ENCODE data around the gene FAM184B. TPM values are rescaled to one million over a fixed set of nuclear protein-coding genes. Genes with fewer than 3 reads are reported as not detected.

FAM184B gene
- total RNA-seq, 2 donors from 2014 or later = 0.07 TPM; not detected in 1

DNA sequence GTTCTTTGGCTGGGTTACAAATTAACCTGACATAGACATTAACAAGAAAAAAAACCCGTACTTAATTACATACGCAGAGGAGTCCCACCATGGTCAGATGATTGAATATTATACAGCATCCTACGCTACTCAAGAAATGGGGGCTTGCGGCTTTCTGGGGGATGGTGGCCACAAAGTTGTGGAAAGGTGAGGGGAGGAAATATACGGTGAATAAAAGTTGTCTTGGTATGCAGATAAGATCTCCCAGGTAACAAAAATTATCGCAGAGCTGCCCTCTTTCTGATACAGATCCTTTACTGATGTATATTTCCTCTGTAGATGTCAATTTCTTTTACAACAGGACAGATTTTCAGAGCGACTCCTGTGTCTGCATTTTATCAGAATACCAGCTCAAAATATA lies 28.2 kb upstream of the FAM184B start:
- H3K27me3 Mint-ChIP-seq (ENCODE audit: insufficient read depth) = no peaks in the 10 kb centered on the region
- no peaks in the 10 kb centered on the region for H3K9me3 ChIP-seq (ENCODE audit: control insufficient read depth, low read length)
- H3K27ac ChIP-seq (ENCODE audit: low read depth, low read length) = peak overlapping the region; percentile 95
- peak overlapping the region; percentile 99 for H3K27ac Mint-ChIP-seq
- peaks cover 23% of the 10 kb centered on the region for H3K36me3 Mint-ChIP-seq (ENCODE audit: low read depth)
- TF ChIP-seq, protein P1, sequence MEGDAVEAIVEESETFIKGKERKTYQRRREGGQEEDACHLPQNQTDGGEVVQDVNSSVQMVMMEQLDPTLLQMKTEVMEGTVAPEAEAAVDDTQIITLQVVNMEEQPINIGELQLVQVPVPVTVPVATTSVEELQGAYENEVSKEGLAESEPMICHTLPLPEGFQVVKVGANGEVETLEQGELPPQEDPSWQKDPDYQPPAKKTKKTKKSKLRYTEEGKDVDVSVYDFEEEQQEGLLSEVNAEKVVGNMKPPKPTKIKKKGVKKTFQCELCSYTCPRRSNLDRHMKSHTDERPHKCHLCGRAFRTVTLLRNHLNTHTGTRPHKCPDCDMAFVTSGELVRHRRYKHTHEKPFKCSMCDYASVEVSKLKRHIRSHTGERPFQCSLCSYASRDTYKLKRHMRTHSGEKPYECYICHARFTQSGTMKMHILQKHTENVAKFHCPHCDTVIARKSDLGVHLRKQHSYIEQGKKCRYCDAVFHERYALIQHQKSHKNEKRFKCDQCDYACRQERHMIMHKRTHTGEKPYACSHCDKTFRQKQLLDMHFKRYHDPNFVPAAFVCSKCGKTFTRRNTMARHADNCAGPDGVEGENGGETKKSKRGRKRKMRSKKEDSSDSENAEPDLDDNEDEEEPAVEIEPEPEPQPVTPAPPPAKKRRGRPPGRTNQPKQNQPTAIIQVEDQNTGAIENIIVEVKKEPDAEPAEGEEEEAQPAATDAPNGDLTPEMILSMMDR (conservative IDR thresholded peaks at IDR 0.05) = no peak
- H3K27me3 ChIP-seq (ENCODE audit: control insufficient read depth, insufficient read depth, low read length, poor library complexity, severe bottlenecking) = no peaks in the 10 kb centered on the region
- peak overlapping the region; percentile 95 for H3K4me3 ChIP-seq (ENCODE audit: low read length)
- peak overlapping the region; percentile 97 for H3K9ac ChIP-seq (ENCODE audit: extremely low read depth, low read length, poor library complexity, severe bottlenecking)
- peak overlapping the region; percentile 95 for H3K4me3 Mint-ChIP-seq
- H3K4me1 ChIP-seq (ENCODE audit: control insufficient read depth, insufficient read depth, low read length) = peaks cover 4% of the 10 kb centered on the region
- 7 to 27% methylated on average over 3 to 7 of the region's 7 CpGs for WGBS, 2 experiments (ENCODE audit: insufficient coverage in 1 of 2, insufficient read length in 1 of 2)
- DNase-seq = no peak
- H3K9me3 Mint-ChIP-seq = no peaks in the 10 kb centered on the region
- peaks cover 23% of the 10 kb centered on the region for H3K4me1 Mint-ChIP-seq
- H3K36me3 ChIP-seq (ENCODE audit: control insufficient read depth, insufficient read depth, low read length) = peaks cover 44% of the 10 kb centered on the region

DNA sequence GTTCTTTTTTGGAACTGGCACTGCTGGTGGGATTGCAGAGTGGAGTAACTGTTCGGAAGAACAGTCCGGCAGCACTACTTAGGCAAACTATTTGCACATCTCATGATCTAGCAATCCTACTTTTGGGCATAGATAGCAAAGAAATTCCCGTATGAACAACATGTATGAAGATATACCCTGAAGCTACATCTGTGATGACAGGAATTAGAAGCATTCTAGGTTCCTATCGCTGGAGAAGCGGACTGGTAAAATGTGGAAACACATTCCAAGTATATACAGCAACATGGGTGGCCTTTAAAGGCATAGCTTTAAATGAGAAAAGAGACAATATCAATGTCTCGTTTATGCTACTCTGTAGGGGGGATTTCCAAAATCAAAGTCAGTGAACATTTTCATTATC lies 26.0 kb upstream of the FAM184B start:
- H3K27me3 ChIP-seq (ENCODE audit: control insufficient read depth, insufficient read depth, low read length, poor library complexity, severe bottlenecking) = no peaks in the 10 kb centered on the region
- Mint-ChIP-seq H3K36me3 (ENCODE audit: low read depth) (peaks cover 43% of the 10 kb centered on the region), H3K27me3 (ENCODE audit: insufficient read depth) (no peaks in the 10 kb centered on the region), H3K9me3 (no peaks in the 10 kb centered on the region), H3K27ac (no peak overlapping the region), H3K4me1 (peaks cover 18% of the 10 kb centered on the region), H3K4me3 (no peak overlapping the region)
- H3K36me3 ChIP-seq (ENCODE audit: control insufficient read depth, insufficient read depth, low read length) = peaks cover 47% of the 10 kb centered on the region
- DNase-seq = no peak
- no peaks in the 10 kb centered on the region for H3K9me3 ChIP-seq (ENCODE audit: control insufficient read depth, low read length)
- no peak overlapping the region for H3K9ac ChIP-seq (ENCODE audit: extremely low read depth, low read length, poor library complexity, severe bottlenecking)
- no peak overlapping the region for H3K27ac ChIP-seq (ENCODE audit: low read depth, low read length)
- WGBS, 2 experiments (ENCODE audit: insufficient coverage in 1 of 2, insufficient read length in 1 of 2) = 86 to 95% methylated on average over 6 of the region's 6 CpGs
- peaks cover 4% of the 10 kb centered on the region for H3K4me1 ChIP-seq (ENCODE audit: control insufficient read depth, insufficient read depth, low read length)
- H3K4me3 ChIP-seq (ENCODE audit: low read length) = peak overlapping the region; percentile 95
- TF ChIP-seq, protein P1 (conservative IDR thresholded peaks at IDR 0.05) = no peak

DNA sequence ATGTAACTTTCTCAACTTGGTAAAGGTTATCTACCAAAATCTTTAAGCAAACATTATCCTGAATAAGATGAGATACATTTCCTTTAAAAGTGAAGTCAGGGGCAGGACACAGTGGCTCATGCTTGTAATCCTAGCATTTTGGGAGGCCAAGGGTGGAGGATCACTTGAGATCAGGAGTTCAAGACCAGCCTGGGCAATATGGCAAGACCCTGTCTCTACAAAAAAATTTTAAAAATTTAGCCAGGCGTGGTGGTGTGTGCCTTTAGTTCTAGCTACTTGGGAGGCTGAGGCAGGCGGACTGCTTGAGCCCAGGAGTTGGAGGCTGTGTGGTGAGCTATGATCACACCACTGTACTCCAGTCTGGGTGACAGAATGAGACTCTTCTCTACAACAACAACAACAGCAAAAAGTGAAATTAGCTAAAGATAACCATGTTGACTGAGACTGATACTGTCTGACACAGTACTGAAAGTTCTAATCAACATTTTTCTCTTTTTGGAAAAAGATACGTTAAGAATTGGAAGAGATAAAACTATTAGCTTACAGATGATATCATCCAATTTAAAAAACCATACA lies 24.2 kb upstream of the FAM184B start:
- H3K4me3 ChIP-seq (ENCODE audit: low read length) = no peak overlapping the region
- peaks cover 4% of the 10 kb centered on the region for H3K4me1 ChIP-seq (ENCODE audit: control insufficient read depth, insufficient read depth, low read length)
- WGBS, 2 experiments (ENCODE audit: insufficient coverage in 1 of 2, insufficient read length in 1 of 2) = 83 to 86% methylated on average over 1 to 3 of the region's 3 CpGs
- Mint-ChIP-seq H3K27ac (peak overlapping the region; percentile 52), H3K27me3 (ENCODE audit: insufficient read depth) (no peaks in the 10 kb centered on the region), H3K4me3 (no peak overlapping the region), H3K4me1 (peaks cover 14% of the 10 kb centered on the region), H3K36me3 (ENCODE audit: low read depth) (peaks cover 54% of the 10 kb centered on the region), H3K9me3 (no peaks in the 10 kb centered on the region)
- H3K36me3 ChIP-seq (ENCODE audit: control insufficient read depth, insufficient read depth, low read length) = peaks cover 53% of the 10 kb centered on the region
- H3K9me3 ChIP-seq (ENCODE audit: control insufficient read depth, low read length) = no peaks in the 10 kb centered on the region
- H3K9ac ChIP-seq (ENCODE audit: extremely low read depth, low read length, poor library complexity, severe bottlenecking) = no peak overlapping the region
- H3K27me3 ChIP-seq (ENCODE audit: control insufficient read depth, insufficient read depth, low read length, poor library complexity, severe bottlenecking) = no peaks in the 10 kb centered on the region
- no peak for DNase-seq
- TF ChIP-seq, protein P1 (conservative IDR thresholded peaks at IDR 0.05) = no peak
- no peak overlapping the region for H3K27ac ChIP-seq (ENCODE audit: low read depth, low read length)
